HG02938 (cell line): ENCODE results near the gene INPP4B.

ENCODE experiments used
- ATAC-seq: cut with Tn5 transposase; IDR thresholded peaks from one replicate; pipeline ENCODE4 v1.9.1; 2021; ENCODE audit warnings: mild to moderate bottlenecking, moderate library complexity; ENCODE audit not compliant: unreplicated experiment

INPP4B gene

GRCh38 chr4:142383800-142384470 lies 462.2 kb downstream of the INPP4B start:
- ATAC-seq: no peak

- ATAC-seq: no peak
These were observed 462.7 kb downstream of the INPP4B start for GRCh38 chr4:142383354-142383753.

- no peak for ATAC-seq
These were observed 466.0 kb downstream of the INPP4B start for GRCh38 chr4:142380052-142380602.

GRCh38 chr4:142379277-142380051 lies 466.6 kb downstream of the INPP4B start:
- no peak for ATAC-seq

GRCh38 chr4:142378179-142378578 lies 467.9 kb downstream of the INPP4B start:
- no peak for ATAC-seq

GRCh38 chr4:142377342-142378091 lies 468.6 kb downstream of the INPP4B start:
- no peak for ATAC-seq

- ATAC-seq: no peak
These were observed 469.9 kb downstream of the INPP4B start for GRCh38 chr4:142376204-142376603.

- no peak for ATAC-seq
These were observed 472.5 kb downstream of the INPP4B start for GRCh38 chr4:142373610-142374009.

GRCh38 chr4:142372530-142373260 lies 473.4 kb downstream of the INPP4B start:
- ATAC-seq: no peak

- ATAC-seq: no peak
These were observed 477.0 kb downstream of the INPP4B start for GRCh38 chr4:142369141-142369540.

GRCh38 chr4:142367418-142368180 lies 478.5 kb downstream of the INPP4B start:
- no peak for ATAC-seq

GRCh38 chr4:142366769-142367181 lies 479.3 kb downstream of the INPP4B start:
- ATAC-seq: no peak

GRCh38 chr4:142365391-142365790 lies 480.7 kb downstream of the INPP4B start:
- ATAC-seq: no peak

GRCh38 chr4:142363686-142364085 lies 482.4 kb downstream of the INPP4B start:
- no peak for ATAC-seq

GRCh38 chr4:142361981-142362380 lies 484.1 kb downstream of the INPP4B start:
- no peak for ATAC-seq

- no peak for ATAC-seq
These were observed 485.4 kb downstream of the INPP4B start for GRCh38 chr4:142360657-142361056.

- no peak for ATAC-seq
These were observed 487.4 kb downstream of the INPP4B start for GRCh38 chr4:142358656-142359055.

- no peak for ATAC-seq
These were observed 489.3 kb downstream of the INPP4B start for GRCh38 chr4:142356801-142357200.

GRCh38 chr4:142356118-142356759 lies 489.9 kb downstream of the INPP4B start:
- ATAC-seq: no peak
